OCI-LY7 (cell line): Measurements from ENCODE around the gene MFSD6L.

Experiments used
- CTCF ChIP-seq: fragments of 200-600 bp; sonication (generic); conservative IDR thresholded peaks from 2 replicates; pipeline ENCODE4 v1.5.1; 2014; ENCODE audit warnings: mild to moderate bottlenecking, antibody characterized with exemption, low read length, moderate library complexity, mixed read lengths
- EZH2phosphoT487 ChIP-seq: fragments of 200-600 bp; sonication (generic); IDR thresholded peaks from 2 replicates; pipeline ENCODE4 v1.6.1; 2018; ENCODE audit warnings: low read depth, borderline replicate concordance, mild to moderate bottlenecking, mixed run types, antibody characterized with exemption, low read length, moderate library complexity, mixed read lengths

DNA sequence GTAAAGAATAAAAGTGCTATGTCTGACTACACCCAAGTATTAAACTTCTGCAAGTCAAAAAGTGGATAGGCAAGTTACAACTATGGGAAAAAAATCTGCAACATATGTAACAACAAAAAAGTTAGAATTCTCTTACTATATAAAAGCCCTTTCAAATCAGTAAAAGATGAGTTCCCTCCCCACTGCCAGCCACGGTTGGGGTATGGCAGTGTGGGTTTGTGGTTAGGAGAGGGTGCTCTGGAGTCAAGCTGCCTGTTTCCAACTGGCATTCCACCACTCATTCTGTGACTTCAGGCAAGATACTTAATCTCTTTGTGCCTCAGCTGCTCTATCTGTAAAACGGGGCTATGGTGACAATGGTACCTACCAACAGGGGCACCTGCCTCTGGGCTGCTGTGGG is 26.6 kb upstream of the MFSD6L start:
- TF ChIP-seq CTCF, result no peak
- no peak for TF ChIP-seq EZH2phosphoT487
